GM23248 (cell line): Measurements from ENCODE around the gene PLSCR1. TPM values are rescaled to one million over a fixed set of nuclear protein-coding genes. Genes with fewer than 3 reads are reported as not detected.
A peak's percentile ranks its signal among the peaks of the same experiment; 100 is the strongest.
"Not testable (repeated sequence)": the region's sequence is repeated elsewhere in the genome, so short reads cannot be mapped to it uniquely, and the experiment has no call there.

ENCODE experiments used
- DNase-seq: peaks from one replicate; pipeline ENCODE4 v3.0.0-alpha.2; 2015
- H2AFZ ChIP-seq: fragments of 200-600 bp; sonication (generic); 2 replicates; pipeline ENCODE4 v1.6.1; 2016; ENCODE audit warnings: antibody characterized with exemption
- H3F3A ChIP-seq: fragments of 200-600 bp; sonication (generic); 2 replicates; pipeline ENCODE4 v1.6.1; 2016; ENCODE audit warnings: mild to moderate bottlenecking, antibody characterized with exemption, mixed run types; ENCODE audit not compliant: insufficient read depth
- H3K27ac ChIP-seq: fragments of 200-600 bp; sonication (generic); 2 replicates; pipeline ENCODE4 v1.5.1; 2016; ENCODE audit warnings: mild to moderate bottlenecking
- H3K27me3 ChIP-seq: fragments of 200-600 bp; sonication (generic); replicated peaks from 2 replicates; pipeline ENCODE4 v1.6.1; 2016; ENCODE audit warnings: mild to moderate bottlenecking; ENCODE audit not compliant: insufficient read depth
- H3K36me3 ChIP-seq: fragments of 200-600 bp; sonication (generic); 2 replicates; pipeline ENCODE4 v1.6.1; 2016; ENCODE audit warnings: low read depth, mild to moderate bottlenecking
- H3K4me1 ChIP-seq: fragments of 200-600 bp; sonication (generic); 2 replicates; pipeline ENCODE4 v1.6.1; 2016; ENCODE audit warnings: mild to moderate bottlenecking; ENCODE audit not compliant: insufficient read depth
- H3K4me2 ChIP-seq: fragments of 200-600 bp; sonication (generic); one replicate; pipeline ENCODE4 v1.6.1; 2016; ENCODE audit warnings: mild to moderate bottlenecking; ENCODE audit not compliant: unreplicated experiment
- H3K4me3 ChIP-seq: fragments of 200-600 bp; sonication (generic); 2 replicates; pipeline ENCODE4 v1.5.1; 2016; ENCODE audit warnings: mild to moderate bottlenecking
- H3K79me2 ChIP-seq: fragments of 200-600 bp; sonication (generic); 2 replicates; pipeline ENCODE4 v1.6.1; 2016; ENCODE audit warnings: mild to moderate bottlenecking; ENCODE audit not compliant: insufficient read depth
- H3K9ac ChIP-seq: fragments of 200-600 bp; sonication (generic); 2 replicates; pipeline ENCODE4 v1.6.1; 2016; ENCODE audit warnings: mild to moderate bottlenecking
- H3K9me2 ChIP-seq: fragments of 200-600 bp; sonication (generic); 2 replicates; pipeline ENCODE4 v1.6.1; 2016; ENCODE audit warnings: mixed run types, mild to moderate bottlenecking, moderate library complexity; ENCODE audit not compliant: insufficient read depth
- H3K9me3 ChIP-seq: fragments of 200-600 bp; sonication (generic); one replicate; pipeline ENCODE4 v1.6.1; 2017; ENCODE audit warnings: low read depth
- H4K20me1 ChIP-seq: fragments of 200-600 bp; sonication (generic); 2 replicates; pipeline ENCODE4 v1.6.0; 2016; ENCODE audit not compliant: insufficient read depth
- EZH2 ChIP-seq: fragments of 200-600 bp; sonication (generic); IDR thresholded peaks from 2 replicates; pipeline ENCODE4 v1.6.1; 2018; ENCODE audit warnings: antibody characterized with exemption, mild to moderate bottlenecking; ENCODE audit not compliant: insufficient read depth, poor library complexity, severe bottlenecking
- EZH2phosphoT487 ChIP-seq: fragments of 200-600 bp; sonication (generic); IDR thresholded peaks from 2 replicates; pipeline ENCODE4 v1.6.1; 2018; ENCODE audit warnings: antibody characterized with exemption, moderate library complexity, mild to moderate bottlenecking, low read depth; ENCODE audit not compliant: insufficient read depth
- WGBS, 2 experiments: methylation state at CpG; one replicate each; pipeline ENCODE4 v1.1.6; 2015 to 2017; ENCODE audit warnings: low lambda C conversion rate in 2 of 2, low coverage in 1 of 2; ENCODE audit errors: missing lambda C conversion rate in 2 of 2; 5-methylcytosine and 5-hydroxymethylcytosine counted together
- in situ Hi-C: fragments of 300-500 bp; cut with MboI; formaldehyde crosslinking; loops from 2 replicates; pipeline ENCODE4 v1.15.0; 2020
- polyA plus RNA-seq: library from polyadenylated mRNA; unstranded; fragments of >200 nt; fragmentation: Nextera tagmentation; extraction: Ambion mirVana; gene quantifications from 2 replicates; pipeline ENCODE4 v1.2.1, GENCODE V29; 2016
- total RNA-seq: library from RNA; depleted of rRNA; stranded (reverse); fragments of >200 nt; shearing (Covaris generic); gene quantifications from 2 replicates; pipeline ENCODE4 v1.2.3, GENCODE V29; 2014

The PLSCR1 gene
- total and polyA plus RNA-seq, 2 experiments from 2014 or later = 23.7 to 28.7 TPM

- in situ Hi-C loops = no loop called here
- 32 to 42% methylated on average over 2 of the region's 2 CpGs for WGBS, 2 experiments
- Histone ChIP-seq H2AFZ (no peak overlapping the region), H3K9me3 (no peaks in the 10 kb centered on the region), H3K36me3 (no peaks in the 10 kb centered on the region), H3K79me2 (no peaks in the 10 kb centered on the region), H4K20me1 (no peaks in the 10 kb centered on the region), H3K9me2 (no peaks in the 10 kb centered on the region; the same call in 1 of the 2 replicates), H3K27ac (no peak overlapping the region), H3K4me1 (0 out of 2 replicates have a peak, but pooled peaks cover 7% of the 10 kb centered on the region), H3K27me3 (no peaks in the 10 kb centered on the region), H3K9ac (no peak overlapping the region), H3K4me3 (no peak overlapping the region), H3K4me2 (no peak overlapping the region), H3F3A (peaks cover 13% of the 10 kb centered on the region)
- DNase-seq = peak; percentile 59
- TF ChIP-seq EZH2 (no peak), EZH2phosphoT487 (no peak)
Observed at GRCh38 chr3:146491303-146491702, 53.1 kb downstream of the PLSCR1 start.

DNA sequence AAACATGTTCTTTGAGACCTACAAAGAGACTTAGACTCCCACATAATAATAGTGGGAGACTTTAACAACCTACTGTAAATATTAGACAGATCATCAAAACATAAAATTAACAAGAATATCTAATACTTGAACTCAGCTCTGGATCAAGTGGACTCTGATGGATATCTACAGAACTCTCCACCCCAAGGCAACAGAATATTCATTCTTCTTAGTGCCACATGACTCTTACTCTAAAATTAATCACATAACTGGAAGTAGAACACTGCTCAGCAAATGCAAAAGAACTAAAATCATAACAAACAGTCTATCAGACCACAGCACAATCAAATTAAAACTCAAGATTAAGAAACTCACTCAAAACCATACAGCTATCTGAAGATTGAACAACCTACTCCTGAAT lies 59.1 kb downstream of the PLSCR1 start:
- H3K4me3 ChIP-seq = no peak overlapping the region
- H3K27ac ChIP-seq = no peak overlapping the region
- no peaks in the 10 kb centered on the region for H3K4me1 ChIP-seq
- H3K79me2 ChIP-seq = no peaks in the 10 kb centered on the region
- H3K9ac ChIP-seq = no peak overlapping the region
- no peaks in the 10 kb centered on the region for H4K20me1 ChIP-seq
- DNase-seq = no peak
- no peak overlapping the region for H3K4me2 ChIP-seq
- H3K9me3 ChIP-seq = no peaks in the 10 kb centered on the region
- H2AFZ ChIP-seq = no peak overlapping the region
- no peaks in the 10 kb centered on the region for H3K9me2 ChIP-seq
- H3K36me3 ChIP-seq = no peaks in the 10 kb centered on the region
- TF ChIP-seq EZH2phosphoT487 (no peak), EZH2 (no peak)
- H3F3A ChIP-seq = no peaks in the 10 kb centered on the region
- in situ Hi-C loops = no loop called here
- H3K27me3 ChIP-seq = no peaks in the 10 kb centered on the region

- H3K27ac ChIP-seq = no peak overlapping the region
- no peak for TF ChIP-seq EZH2phosphoT487
- no peak for TF ChIP-seq EZH2
- H3K9me2 ChIP-seq = no peaks in the 10 kb centered on the region
- H3K9me3 ChIP-seq = no peaks in the 10 kb centered on the region
- H3K4me1 ChIP-seq = no peaks in the 10 kb centered on the region
- H3K79me2 ChIP-seq = no peaks in the 10 kb centered on the region
- H3K4me3 ChIP-seq = no peak overlapping the region
- WGBS, 2 experiments = 77 to 86% methylated on average over 6 of the region's 6 CpGs
- no peak overlapping the region for H3K9ac ChIP-seq
- H4K20me1 ChIP-seq = no peaks in the 10 kb centered on the region
- no peaks in the 10 kb centered on the region for H3K36me3 ChIP-seq
- H3K4me2 ChIP-seq = no peak overlapping the region
- H3K27me3 ChIP-seq = 0 out of 2 replicates have a peak, but pooled peaks cover 2% of the 10 kb centered on the region
- H3F3A ChIP-seq = no peaks in the 10 kb centered on the region
- no peak for DNase-seq
- in situ Hi-C loops = no loop called here
- no peak overlapping the region for H2AFZ ChIP-seq
Observed at GRCh38 chr3:146476094-146476740, 68.2 kb downstream of the PLSCR1 start.

- WGBS, 2 experiments = 87 to 88% methylated on average over 2 of the region's 2 CpGs
- H3K27me3 ChIP-seq, H3K79me2 ChIP-seq, H3K9me3 ChIP-seq, DNase-seq, H4K20me1 ChIP-seq, H3K36me3 ChIP-seq, H3K9me2 ChIP-seq, in situ Hi-C loops, H3K27ac ChIP-seq, H3K9ac ChIP-seq, H3K4me2 ChIP-seq, H3F3A ChIP-seq, H3K4me3 ChIP-seq, H2AFZ ChIP-seq, H3K4me1 ChIP-seq: not testable (repeated sequence)
Observed at GRCh38 chr3:146474976-146475375, 69.4 kb downstream of the PLSCR1 start.

GRCh38 chr3:146473726-146474125 lies 70.7 kb downstream of the PLSCR1 start:
- 28 to 36% methylated on average over 2 of the region's 2 CpGs for WGBS, 2 experiments
- no peaks in the 10 kb centered on the region for H3K9me2 ChIP-seq
- H2AFZ ChIP-seq = no peak overlapping the region
- H4K20me1 ChIP-seq = no peaks in the 10 kb centered on the region
- TF ChIP-seq EZH2phosphoT487 (no peak), EZH2 (no peak)
- no peak overlapping the region for H3K27ac ChIP-seq
- H3K4me3 ChIP-seq = no peak overlapping the region
- 0 out of 2 replicates have a peak, but pooled peaks cover 3% of the 10 kb centered on the region for H3K4me1 ChIP-seq
- 0 out of 2 replicates have a peak, but pooled peaks cover 2% of the 10 kb centered on the region for H3K27me3 ChIP-seq
- in situ Hi-C loops = no loop called here
- H3K9me3 ChIP-seq = no peaks in the 10 kb centered on the region
- H3K4me2 ChIP-seq = no peak overlapping the region
- H3K79me2 ChIP-seq = no peaks in the 10 kb centered on the region
- H3K36me3 ChIP-seq = no peaks in the 10 kb centered on the region
- no peaks in the 10 kb centered on the region for H3F3A ChIP-seq
- no peak for DNase-seq
- no peak overlapping the region for H3K9ac ChIP-seq
